Cardiac fibroblast (primary cell): ENCODE data around the gene INO80E.

Source experiments
- DNase-seq, 2 donors: peaks; one replicate each; pipeline versions ENCODE4 v3.0.0 to v3.0.0-alpha.2; 2010; ENCODE audit warnings: low read depth in 2 of 2
- H3K4me3 ChIP-seq, 2 donors: replicated peaks in 1 of 2; 1 replicate in 1 of 2; 2 replicates in 1 of 2; pipeline ENCODE4 v1.5.1; 2011; ENCODE audit warnings: low read depth in 2 of 2, low read length in 2 of 2, mild to moderate bottlenecking in 2 of 2, moderate library complexity in 1 of 2
- CTCF ChIP-seq: IDR thresholded peaks from one replicate; pipeline ENCODE4 v1.5.1; 2011; ENCODE audit warnings: low read depth, mild to moderate bottlenecking, low read length, inconsistent platforms

INO80E gene

GRCh38 chr16:30002614-30003346 is 6.7 kb downstream of the INO80E start:
- no peak overlapping the region for H3K4me3 ChIP-seq
- DNase-seq, result no peak
- no peak for TF ChIP-seq CTCF

GRCh38 chr16:30003670-30004423 is 7.8 kb downstream of the INO80E start:
- DNase-seq, result no peak
- no peak overlapping the region for H3K4me3 ChIP-seq
- no peak for TF ChIP-seq CTCF

- H3K4me3 ChIP-seq, result no peak overlapping the region
- no peak for TF ChIP-seq CTCF
- no peak for DNase-seq
These were observed 8.4 kb downstream of the INO80E start for GRCh38 chr16:30004424-30004776.

GRCh38 chr16:30004811-30005242 is 8.8 kb downstream of the INO80E start:
- no peak for TF ChIP-seq CTCF
- no peak overlapping the region for H3K4me3 ChIP-seq
- DNase-seq, result no peak

- peak; percentile 52 to 59 for DNase-seq
- H3K4me3 ChIP-seq, result no peak overlapping the region
- TF ChIP-seq CTCF, result peak; percentile 88
These were observed 9.5 kb downstream of the INO80E start for GRCh38 chr16:30005341-30006094.

- no peak for DNase-seq
- H3K4me3 ChIP-seq, result no peak overlapping the region
- no peak for TF ChIP-seq CTCF
These were observed 10.0 kb downstream of the INO80E start for GRCh38 chr16:30006095-30006473.
